AG04450 (cell line): ENCODE measurements around the gene RPRD1A. TPM values are rescaled to one million over a fixed set of nuclear protein-coding genes. Genes with fewer than 3 reads are reported as not detected.

Experiments used
- CTCF ChIA-PET: fragments of 300-600, 350-600 bp; formaldehyde crosslinking; extraction: SDS; loops from one replicate; lab custom pipeline; 2022; ENCODE audit warnings: antibody characterized with exemption, inconsistent platforms; lab: Charles Lee
- POLR2A ChIA-PET: fragments of 350-600 bp; formaldehyde crosslinking; extraction: SDS; loops from one replicate; lab custom pipeline; 2021; ENCODE audit warnings: antibody characterized with exemption, inconsistent platforms; lab: Yijun Ruan, JAX
- DNase-seq: peaks from one replicate; pipeline ENCODE4 v3.0.0-alpha.2; 2011; ENCODE audit warnings: low read depth, low spot score
- H3K27ac ChIP-seq: one replicate; pipeline ENCODE4 v1.5.1; 2012; ENCODE audit warnings: low read depth, low read length, control low read depth
- H3K27me3 ChIP-seq: one replicate; pipeline ENCODE4 v1.6.0; 2012; ENCODE audit warnings: low read length; ENCODE audit not compliant: control insufficient read depth, insufficient read depth
- H3K4me3 ChIP-seq: 2 replicates; pipeline ENCODE4 v1.5.1; 2011; ENCODE audit warnings: mild to moderate bottlenecking, low read depth, low read length, control low read depth
- H3K9me3 ChIP-seq: 2 replicates; pipeline ENCODE4 v1.5.1; 2012; ENCODE audit warnings: low read length; ENCODE audit not compliant: control insufficient read depth, insufficient read depth
- CTCF ChIP-seq: IDR thresholded peaks from 2 replicates; pipeline ENCODE4 v1.5.1; 2011; ENCODE audit warnings: low read depth, low read length, control low read depth, inconsistent platforms
- polyA plus RNA-seq: library from polyadenylated mRNA; depleted of rRNA; stranded (reverse); fragments of >200 nt; gene quantifications from 2 replicates; pipeline ENCODE4 v1.2.3, GENCODE V29; 2011

Gene RPRD1A
- polyA plus RNA-seq, 1 experiment, result 35.6 TPM

GRCh38 chr18:36051760-36052159 is 15.6 kb downstream of the RPRD1A start:
- POLR2A ChIA-PET, result no interaction called here
- Histone ChIP-seq H3K4me3 (no peak overlapping the region), H3K27me3 (no peaks in the 10 kb centered on the region), H3K27ac (no peak overlapping the region), H3K9me3 (no peaks in the 10 kb centered on the region; the same call in 1 of the 2 replicates)
- TF ChIP-seq CTCF, result no peak
- no peak for DNase-seq
- CTCF ChIA-PET, result no interaction called here

GRCh38 chr18:36050479-36050878 is 16.9 kb downstream of the RPRD1A start:
- ChIA-PET CTCF (no interaction called here), POLR2A (no interaction called here)
- H3K9me3 ChIP-seq, result no peaks in the 10 kb centered on the region; the same call in 1 of the 2 replicates
- H3K27ac ChIP-seq, result no peak overlapping the region
- TF ChIP-seq CTCF, result no peak
- H3K4me3 ChIP-seq, result no peak overlapping the region
- H3K27me3 ChIP-seq, result no peaks in the 10 kb centered on the region
- no peak for DNase-seq

GRCh38 chr18:36047521-36047920 is 19.8 kb downstream of the RPRD1A start:
- H3K27ac ChIP-seq, result no peak overlapping the region
- no peak for TF ChIP-seq CTCF
- ChIA-PET POLR2A (no interaction called here), CTCF (no interaction called here)
- no peaks in the 10 kb centered on the region; the same call in 1 of the 2 replicates for H3K9me3 ChIP-seq
- H3K4me3 ChIP-seq, result no peak overlapping the region
- no peak for DNase-seq
- no peaks in the 10 kb centered on the region for H3K27me3 ChIP-seq

- CTCF ChIA-PET, result no interaction called here
Observed at GRCh38 chr18:36046898-36047297, 20.5 kb downstream of the RPRD1A start.

More at GRCh38 chr18:36046898-36047297, 20.5 kb downstream of the RPRD1A start:
- DNase-seq, result no peak
- no peak for TF ChIP-seq CTCF
- H3K4me3 ChIP-seq, result no peak overlapping the region
- no peaks in the 10 kb centered on the region for H3K27me3 ChIP-seq
- H3K27ac ChIP-seq, result no peak overlapping the region
- POLR2A ChIA-PET, result no interaction called here
- H3K9me3 ChIP-seq, result no peaks in the 10 kb centered on the region
